GM12891 (cell line): ENCODE data around the gene PARP2.

ENCODE experiments used
- PAX5 ChIP-seq: IDR thresholded peaks from 2 replicates; pipeline ENCODE4 v1.6.1; 2011; ENCODE audit warnings: low read length, moderate library complexity, mild to moderate bottlenecking; ENCODE audit not compliant: insufficient read depth, severe bottlenecking
- POLR2A ChIP-seq: IDR thresholded peaks from 2 replicates; pipeline ENCODE4 v1.6.1; 2011; ENCODE audit warnings: low read depth, low read length, control low read depth
- POLR2AphosphoS5 ChIP-seq: IDR thresholded peaks from 2 replicates; pipeline ENCODE4 v1.6.1; 2011; ENCODE audit warnings: low read depth, low read length, control low read depth
- POU2F2 ChIP-seq: IDR thresholded peaks from 2 replicates; pipeline ENCODE4 v1.6.1; 2011; ENCODE audit warnings: low read depth, mild to moderate bottlenecking, control low read depth, low read length, moderate library complexity
- SPI1 ChIP-seq: IDR thresholded peaks from 2 replicates; pipeline ENCODE4 v1.6.1; 2011; ENCODE audit warnings: low read depth, low read length, control low read depth
- TAF1 ChIP-seq: IDR thresholded peaks from 2 replicates; pipeline ENCODE4 v1.6.1; 2011; ENCODE audit warnings: low read depth, low read length, control low read depth

DNA sequence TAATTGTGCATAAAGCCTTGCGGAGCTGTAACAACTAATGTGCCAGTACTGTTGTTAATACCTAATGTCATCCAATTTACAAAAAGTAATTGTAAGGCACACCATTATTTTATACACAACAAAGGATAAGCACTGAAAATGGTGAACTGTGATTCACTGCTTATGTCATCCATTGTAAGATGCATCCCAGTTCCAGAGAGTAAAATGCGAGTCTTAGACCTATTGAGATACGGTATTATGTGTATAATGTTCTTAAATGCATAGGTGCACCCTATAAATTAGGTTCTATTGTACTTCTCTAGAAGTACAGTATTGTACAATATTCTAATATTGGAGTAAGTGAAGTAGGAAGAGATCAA lies 406 bp downstream of the PARP2 start:
- TF ChIP-seq POLR2AphosphoS5 = no peak
- no peak for TF ChIP-seq POLR2A
- no peak for TF ChIP-seq POU2F2
- no peak for TF ChIP-seq TAF1
- TF ChIP-seq SPI1 = no peak
- TF ChIP-seq PAX5 = no peak
